ENCODE results near the gene CCDC192.

The CCDC192 gene

GRCh38 chr5:127923804-127924570, 220.8 kb downstream of the CCDC192 start:
- TF ChIP-seq RARB (CRISPR knock-in tag; IDR thresholded peaks at IDR 0.05), result no peak
- TF ChIP-seq ESRRG (CRISPR knock-in tag; IDR thresholded peaks at IDR 0.05), result no peak
- no peak for TF ChIP-seq OSR1 (CRISPR knock-in tag; IDR thresholded peaks at IDR 0.05)
- TF ChIP-seq ARNTL (CRISPR knock-in tag; IDR thresholded peaks at IDR 0.05; ENCODE audit: borderline replicate concordance, low read depth), result no peak
- TF ChIP-seq GLIS3 (CRISPR knock-in tag; IDR thresholded peaks at IDR 0.05), result no peak
- no peak for TF ChIP-seq PPARA (CRISPR knock-in tag; IDR thresholded peaks at IDR 0.05; ENCODE audit: borderline replicate concordance)
- no peak for TF ChIP-seq TSHZ2 (CRISPR knock-in tag; IDR thresholded peaks at IDR 0.05)
- no peak for TF ChIP-seq POU6F1 (CRISPR knock-in tag; IDR thresholded peaks at IDR 0.05; ENCODE audit: borderline replicate concordance, low read depth)
- TF ChIP-seq SNAI2 (CRISPR knock-in tag; IDR thresholded peaks at IDR 0.05), result no peak
- TF ChIP-seq CREB5 (CRISPR knock-in tag; IDR thresholded peaks at IDR 0.05; ENCODE audit: low read depth), result no peak
- no peak for TF ChIP-seq CSRNP3 (CRISPR knock-in tag; IDR thresholded peaks at IDR 0.05)
- no peak for ATAC-seq

GRCh38 chr5:127924606-127925005, 221.4 kb downstream of the CCDC192 start:
- ATAC-seq, result no peak
- no peak for TF ChIP-seq CSDC2 (CRISPR knock-in tag; IDR thresholded peaks at IDR 0.05)
- no peak for TF ChIP-seq POU6F1 (CRISPR knock-in tag; IDR thresholded peaks at IDR 0.05; ENCODE audit: borderline replicate concordance, low read depth)
- no peak for TF ChIP-seq TCF4 (CRISPR knock-in tag; IDR thresholded peaks at IDR 0.05; ENCODE audit: borderline replicate concordance)
- TF ChIP-seq ISL1 (CRISPR knock-in tag; IDR thresholded peaks at IDR 0.05), result no peak
- TF ChIP-seq ZFP30 (CRISPR knock-in tag; IDR thresholded peaks at IDR 0.05), result no peak
- no peak for TF ChIP-seq ZNF70 (CRISPR knock-in tag; IDR thresholded peaks at IDR 0.05)
- TF ChIP-seq CSRNP3 (CRISPR knock-in tag; IDR thresholded peaks at IDR 0.05), result no peak
- TF ChIP-seq ZC3H10 (CRISPR knock-in tag; IDR thresholded peaks at IDR 0.05), result no peak
- no peak for TF ChIP-seq CREB5 (CRISPR knock-in tag; IDR thresholded peaks at IDR 0.05; ENCODE audit: low read depth)
- TF ChIP-seq ESRRG (CRISPR knock-in tag; IDR thresholded peaks at IDR 0.05), result no peak
- TF ChIP-seq ARNTL (CRISPR knock-in tag; IDR thresholded peaks at IDR 0.05; ENCODE audit: borderline replicate concordance, low read depth), result no peak
- no peak for TF ChIP-seq OSR1 (CRISPR knock-in tag; IDR thresholded peaks at IDR 0.05)
- no peak for TF ChIP-seq PATZ1 (CRISPR knock-in tag; IDR thresholded peaks at IDR 0.05; ENCODE audit: borderline replicate concordance)
- no peak for TF ChIP-seq SNAI2 (CRISPR knock-in tag; IDR thresholded peaks at IDR 0.05)
- no peak for TF ChIP-seq ZNF565 (CRISPR knock-in tag; conservative IDR thresholded peaks at IDR 0.05; ENCODE audit: low read depth)
- no peak for TF ChIP-seq ZFP3 (CRISPR knock-in tag; IDR thresholded peaks at IDR 0.05)

Data from SK-N-SH treated with all-trans-retinoic acid at 6 μM for 48 hours (cell line).